ENCODE data around the gene CLK3.
A peak's percentile ranks its signal among the peaks of the same experiment; 100 is the strongest.
"Not testable (repeated sequence)": the region's sequence is repeated elsewhere in the genome, so short reads cannot be mapped to it uniquely, and the experiment has no call there.

Gene CLK3

DNA sequence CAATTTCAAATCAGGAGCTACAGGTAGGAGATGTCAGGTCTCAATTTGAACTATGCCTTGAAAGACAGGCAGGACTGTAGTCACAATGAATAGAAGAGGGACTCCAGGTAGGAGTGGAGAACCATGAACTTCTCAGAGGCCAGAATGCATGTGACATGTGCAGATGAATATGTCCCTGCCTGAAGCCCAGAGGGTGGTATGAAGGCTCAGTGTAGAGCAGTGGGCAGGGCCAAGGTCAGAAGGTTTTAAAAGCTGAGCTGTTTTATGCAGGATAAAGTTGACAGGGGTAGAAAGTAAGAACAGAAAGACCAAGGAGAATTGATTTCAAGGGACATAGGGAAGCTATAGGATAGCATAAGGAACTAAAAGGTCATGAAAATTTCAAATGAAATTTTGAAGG, 30.8 kb downstream of the CLK3 start:
- DNase-seq = no peak

DNA sequence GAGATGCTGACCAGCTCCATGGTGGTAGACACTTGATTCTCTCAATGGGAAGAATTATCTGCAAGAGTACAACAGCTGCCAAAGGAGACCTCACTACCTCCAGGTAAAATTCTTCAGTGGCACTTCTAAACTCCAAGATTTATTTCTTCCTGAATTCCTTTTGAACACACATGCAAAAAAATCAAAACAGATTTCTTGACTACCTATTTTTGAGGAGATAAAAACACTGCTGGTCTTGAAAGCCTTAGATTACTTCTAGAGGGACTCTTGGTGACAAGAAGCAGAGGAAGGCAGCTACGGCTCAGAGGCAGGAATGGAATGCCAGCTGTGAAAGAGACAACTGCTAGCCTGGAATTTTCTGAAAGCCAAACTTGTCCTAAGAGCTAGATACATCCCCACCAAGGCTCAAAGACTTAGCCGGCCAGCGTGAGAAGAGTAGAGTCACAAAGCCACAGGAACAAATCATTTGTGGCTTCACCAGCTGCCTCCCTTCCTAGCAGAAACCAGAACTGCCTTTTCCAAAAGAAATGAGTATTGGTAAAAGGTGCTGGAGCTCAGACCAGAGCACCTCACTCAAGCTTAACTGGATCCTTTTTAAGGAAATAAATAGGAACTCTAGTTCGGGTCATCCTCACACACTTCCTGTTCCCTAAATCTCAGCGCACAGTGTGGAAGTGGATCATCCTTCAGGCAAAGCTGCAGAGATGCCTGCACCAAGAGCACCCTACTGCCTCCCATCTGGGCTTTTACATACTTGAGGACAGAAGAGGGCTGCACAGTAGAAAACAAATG, 32.6 kb downstream of the CLK3 start:
- no peak for DNase-seq

DNA sequence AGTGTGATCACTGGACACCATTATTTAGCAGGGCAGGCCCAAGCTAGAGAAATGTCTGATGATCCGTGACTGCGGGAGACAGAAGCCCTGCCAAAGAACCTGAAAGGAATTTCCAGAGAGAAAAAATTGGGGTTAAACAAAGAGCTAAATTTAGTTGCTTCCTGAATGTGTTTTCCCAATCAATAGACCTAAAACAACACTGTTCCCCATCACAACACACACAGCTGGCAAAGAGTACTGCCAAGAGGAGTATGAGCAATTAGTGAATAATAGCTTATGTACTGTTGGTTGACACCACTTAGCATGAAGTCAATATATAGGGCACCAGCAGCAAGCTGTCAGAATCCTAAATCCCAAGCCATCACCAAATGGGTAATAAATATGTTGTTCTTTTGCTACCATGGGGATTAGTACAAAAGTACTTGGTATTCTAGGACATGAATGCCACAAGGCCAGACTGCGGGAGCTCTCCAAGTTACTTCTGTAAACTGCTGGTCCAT, 35.7 kb downstream of the CLK3 start:
- no peak for DNase-seq

DNA sequence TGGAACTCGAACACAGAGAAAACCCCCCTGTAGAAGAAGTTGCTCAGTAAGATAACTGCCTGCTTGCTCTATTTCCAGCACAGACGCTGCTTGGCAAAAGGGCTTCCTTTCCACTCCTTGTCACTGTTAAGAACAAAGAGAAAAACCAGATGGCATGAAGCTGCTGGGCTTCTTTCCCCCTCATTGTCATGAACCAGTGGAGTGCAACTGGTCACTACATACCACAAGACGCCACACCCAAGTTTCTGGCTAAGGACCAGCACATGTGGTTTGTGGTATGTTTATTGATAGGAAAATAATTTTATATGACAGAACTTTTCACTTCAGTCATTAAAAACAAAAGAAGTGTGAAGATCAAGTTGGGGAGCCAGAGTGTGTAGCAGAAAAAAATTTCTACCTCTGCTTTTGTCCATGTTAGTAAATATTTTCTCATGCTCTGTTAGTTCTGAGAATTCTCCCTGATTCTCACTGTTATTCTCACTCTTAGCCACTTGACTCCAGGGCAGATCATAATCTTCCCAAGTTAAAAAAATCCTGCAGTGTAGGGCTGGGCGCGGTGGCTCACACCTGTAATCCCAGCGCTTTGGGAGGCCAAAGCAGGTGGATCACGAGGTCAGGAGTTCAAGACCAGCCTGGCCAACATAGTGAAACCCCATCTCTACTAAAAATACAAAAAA, 37.9 kb downstream of the CLK3 start:
- DNase-seq = no peak

DNA sequence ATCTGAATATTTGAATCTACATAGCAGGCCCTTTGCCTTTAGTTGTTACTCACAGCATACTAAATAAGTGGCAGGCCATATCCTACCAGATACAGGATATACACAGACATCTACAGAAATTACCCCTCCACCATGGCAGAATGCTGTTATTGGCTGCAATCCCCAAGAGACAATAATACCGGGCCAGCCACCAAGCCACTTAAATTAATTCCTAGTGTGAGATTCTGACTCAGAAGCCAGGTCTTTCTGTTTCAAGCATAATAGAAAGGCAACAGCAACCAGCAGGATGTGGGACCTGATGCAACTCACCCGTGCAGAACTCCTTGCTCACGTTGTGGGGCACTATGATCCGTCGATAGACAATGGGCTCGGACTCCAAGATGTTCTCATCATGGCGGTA, 39.8 kb downstream of the CLK3 start:
- DNase-seq = peak in 1 of 5 experiments; percentile 34

DNA sequence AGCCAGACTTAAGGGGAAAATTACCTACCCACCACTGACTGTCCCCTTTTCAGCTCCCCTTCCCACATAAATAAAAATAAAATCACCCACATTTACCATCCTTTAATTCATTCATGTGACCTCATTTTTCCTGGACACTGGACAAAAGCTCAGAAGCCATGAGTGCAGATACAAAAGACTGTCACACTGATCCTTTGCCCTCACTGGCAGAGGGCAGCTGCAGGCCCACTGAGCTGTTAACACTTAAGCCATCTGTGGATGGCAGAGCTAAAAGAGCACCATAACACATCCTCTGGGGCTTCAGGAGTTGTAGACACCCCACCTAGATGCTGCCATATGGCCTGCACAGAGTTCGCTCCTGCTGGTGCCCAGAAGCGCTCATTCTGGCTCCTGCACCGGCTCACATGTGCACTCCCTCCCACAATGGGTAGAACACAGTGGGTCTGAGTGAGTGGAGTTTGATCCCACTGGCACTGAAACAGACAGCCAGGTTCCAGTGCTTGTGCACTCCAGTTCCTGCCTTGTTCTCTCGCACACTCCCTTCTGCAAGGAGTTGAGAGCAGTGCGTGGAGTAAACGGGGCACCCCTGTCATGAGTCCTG, 41.4 kb downstream of the CLK3 start:
- no peak for DNase-seq

DNA sequence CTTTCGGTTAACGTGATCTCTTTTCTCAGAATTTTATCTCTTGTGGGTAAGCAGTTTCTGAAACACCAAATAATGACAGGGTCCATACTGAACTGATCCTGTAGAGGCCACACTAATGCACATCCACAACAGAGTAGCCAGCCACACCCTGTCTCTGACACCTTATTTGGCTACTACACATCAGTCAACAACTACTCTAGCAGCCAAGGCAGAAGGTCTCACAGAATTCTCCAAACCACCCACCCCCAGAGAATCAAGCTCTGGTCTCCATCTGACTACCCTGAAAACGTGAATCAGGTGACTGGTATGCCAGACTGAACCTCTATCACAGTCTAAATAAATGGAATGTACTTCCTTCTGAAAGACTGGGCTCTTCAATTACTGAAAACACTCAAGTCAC, 42.2 kb downstream of the CLK3 start:
- DNase-seq = peak in 1 of 5 experiments; percentile 13

DNA sequence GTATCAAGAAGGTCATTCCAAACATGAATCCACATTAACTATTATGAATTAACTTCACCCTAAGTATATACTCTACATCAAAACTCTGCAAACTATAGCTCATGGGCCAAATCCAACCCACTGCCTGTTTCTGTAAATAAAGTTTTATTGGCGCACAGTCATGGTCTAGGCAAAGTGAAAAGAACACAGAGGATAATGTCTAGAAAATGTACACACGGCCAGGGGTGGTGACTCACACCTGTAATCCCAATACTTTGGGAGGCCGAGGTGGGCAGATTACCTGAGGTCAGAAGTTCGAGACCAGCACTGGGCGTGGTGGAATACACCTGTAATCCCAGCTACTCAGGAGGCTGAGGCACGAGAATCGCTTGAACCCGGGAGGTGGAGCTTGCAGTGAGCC, 45.6 kb downstream of the CLK3 start:
- DNase-seq = not testable (repeated sequence)

DNA sequence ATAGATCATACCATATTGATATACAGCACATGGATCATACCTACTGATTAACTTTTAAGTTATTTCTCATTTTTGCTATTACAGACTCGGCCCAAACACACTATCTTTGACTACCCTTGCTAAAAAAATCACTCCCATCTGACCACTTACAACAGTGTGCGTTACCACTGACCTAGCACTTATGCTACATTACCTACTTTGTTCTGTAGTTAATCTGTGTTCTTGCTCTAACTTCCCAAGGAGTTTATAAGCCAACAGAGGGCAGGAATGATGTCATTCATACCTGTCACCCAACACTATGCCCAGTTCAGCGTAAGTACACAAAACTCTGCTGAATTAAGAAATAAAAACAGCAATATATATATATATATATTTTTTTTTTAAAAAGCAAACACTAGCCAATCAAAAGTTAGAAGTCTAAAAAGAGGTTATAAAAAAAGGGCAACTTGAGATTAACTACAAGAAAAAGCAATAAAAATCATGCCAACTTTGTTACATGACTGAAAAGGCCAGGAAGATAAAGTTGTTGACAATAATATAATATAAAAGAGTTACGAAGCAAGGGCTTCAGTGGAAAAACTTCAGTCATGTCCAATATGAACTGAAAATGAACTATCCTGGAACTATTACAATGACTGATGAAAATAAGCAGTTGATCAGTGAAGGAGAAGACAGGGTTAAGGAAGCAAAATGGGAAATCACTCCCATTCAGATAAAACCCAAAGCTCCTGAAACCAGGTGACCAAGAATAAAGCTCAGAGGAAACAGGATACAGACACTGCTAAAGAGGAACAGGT, 46.6 kb downstream of the CLK3 start:
- DNase-seq = no peak

DNA sequence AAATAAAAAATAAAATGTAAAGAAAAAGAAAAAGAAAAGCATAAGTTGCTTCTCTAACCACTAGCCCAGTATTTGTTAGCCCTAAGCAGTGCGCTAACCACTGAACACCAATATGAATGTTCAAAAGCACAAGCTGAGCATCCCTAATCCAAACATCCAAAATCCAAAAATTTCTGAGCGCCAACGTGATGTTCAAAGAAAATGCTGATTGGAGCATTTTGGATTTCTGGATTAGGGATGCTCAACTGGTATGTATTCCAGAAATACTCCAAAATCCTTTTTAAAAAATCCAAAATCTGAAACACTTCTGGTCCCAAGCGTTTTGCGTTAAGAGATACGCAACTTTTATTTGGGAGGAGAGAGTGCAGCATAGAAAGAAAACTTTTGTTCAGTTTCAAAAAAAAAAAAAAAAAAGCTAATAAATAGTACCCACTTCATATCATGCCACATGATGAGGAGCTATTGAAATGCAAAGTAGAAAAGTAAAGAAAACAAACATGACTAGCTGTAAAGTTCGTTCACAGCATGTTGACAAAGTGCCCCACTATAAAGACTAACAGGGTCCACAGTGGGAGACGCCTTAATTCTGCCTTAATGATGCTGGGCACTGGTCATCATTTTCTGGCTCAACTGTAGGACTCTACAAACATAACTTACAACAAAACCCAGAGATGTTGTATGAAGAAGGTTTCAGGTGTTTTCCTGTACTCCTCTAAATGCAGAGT, 47.8 kb downstream of the CLK3 start:
- DNase-seq = no peak

DNA sequence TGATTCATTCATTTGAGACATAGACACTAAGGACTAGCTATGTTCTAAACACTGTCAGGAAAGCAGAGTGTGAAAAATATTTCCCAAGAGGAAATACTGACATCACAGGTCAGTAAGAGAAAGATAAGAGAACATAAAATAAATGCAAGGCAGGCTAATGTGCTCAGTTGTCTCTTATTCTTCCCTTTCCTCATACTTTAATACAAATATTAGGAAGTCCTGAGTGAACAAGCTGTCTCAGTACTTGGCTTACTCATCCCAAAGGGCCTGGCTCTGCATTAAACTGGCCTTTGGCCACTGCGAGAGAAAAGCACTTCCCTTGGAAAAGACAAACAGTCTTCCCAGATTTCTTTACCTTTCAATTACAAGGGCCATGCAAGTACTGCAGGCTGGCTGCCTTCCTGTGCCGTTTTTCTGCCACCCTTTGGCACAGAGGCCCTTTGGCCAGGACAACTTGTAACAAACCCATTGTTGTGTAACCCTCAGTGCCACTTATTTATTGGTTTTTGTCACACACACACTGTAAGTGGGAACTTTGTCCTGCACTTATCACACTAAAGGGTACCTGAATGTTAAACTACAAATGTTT, 48.5 kb downstream of the CLK3 start:
- DNase-seq = no peak

DNA sequence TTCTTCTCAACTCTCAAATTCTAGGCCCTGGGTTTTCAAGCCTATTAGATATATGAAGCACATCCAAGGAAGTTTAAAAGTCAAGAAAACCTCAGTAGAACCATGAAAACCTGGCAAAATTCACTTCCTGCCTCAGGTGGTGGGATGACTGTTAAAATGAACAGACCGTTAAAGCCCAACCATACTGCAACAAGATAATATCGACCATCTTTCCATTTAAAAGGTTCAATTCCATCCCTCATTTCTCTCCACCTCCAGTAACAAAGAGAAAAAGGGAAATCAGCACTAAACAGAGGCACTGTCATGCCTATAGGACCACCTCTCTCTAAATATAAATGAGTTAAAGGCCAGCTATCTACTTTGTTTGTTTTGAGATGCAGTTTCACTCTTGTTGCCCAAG, 49.0 kb downstream of the CLK3 start:
- no peak for DNase-seq

DNA sequence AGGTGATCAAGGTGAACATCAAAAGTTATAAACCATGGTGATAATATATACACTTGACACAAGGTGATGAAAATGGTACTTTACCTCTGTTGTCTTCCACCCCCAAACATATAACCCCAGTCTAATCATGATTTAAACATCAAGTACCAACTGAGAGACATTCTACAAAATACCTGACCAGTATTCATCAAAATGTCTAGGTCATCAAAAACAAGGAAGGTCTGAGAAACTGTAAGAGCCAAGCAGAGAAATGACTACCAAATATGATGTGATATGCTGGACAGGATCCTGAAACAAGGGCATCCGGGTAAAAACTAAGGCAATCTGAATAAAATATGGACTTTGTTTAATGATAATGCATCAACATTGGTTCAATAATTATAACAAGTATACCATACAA, 52.3 kb downstream of the CLK3 start:
- no peak for DNase-seq

DNA sequence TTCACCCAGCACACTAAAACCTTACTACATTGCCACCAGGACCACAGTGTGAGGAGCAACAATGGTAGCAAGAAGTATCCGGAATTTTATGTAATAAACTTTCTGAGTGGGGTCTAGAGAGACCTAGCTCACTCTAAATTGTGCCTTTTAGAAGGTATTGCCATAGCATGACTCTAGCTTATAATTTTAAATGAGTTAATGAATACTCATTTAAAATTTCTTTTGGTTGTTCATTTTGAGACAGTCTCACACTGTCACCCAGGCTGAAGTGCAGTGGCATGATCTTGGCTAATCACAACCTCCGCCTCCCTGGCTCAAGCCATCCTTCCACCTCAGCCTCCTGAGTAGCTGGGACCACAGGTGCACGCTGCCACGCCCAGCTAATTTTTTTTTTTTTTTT, 54.0 kb downstream of the CLK3 start:
- no peak for DNase-seq

DNA sequence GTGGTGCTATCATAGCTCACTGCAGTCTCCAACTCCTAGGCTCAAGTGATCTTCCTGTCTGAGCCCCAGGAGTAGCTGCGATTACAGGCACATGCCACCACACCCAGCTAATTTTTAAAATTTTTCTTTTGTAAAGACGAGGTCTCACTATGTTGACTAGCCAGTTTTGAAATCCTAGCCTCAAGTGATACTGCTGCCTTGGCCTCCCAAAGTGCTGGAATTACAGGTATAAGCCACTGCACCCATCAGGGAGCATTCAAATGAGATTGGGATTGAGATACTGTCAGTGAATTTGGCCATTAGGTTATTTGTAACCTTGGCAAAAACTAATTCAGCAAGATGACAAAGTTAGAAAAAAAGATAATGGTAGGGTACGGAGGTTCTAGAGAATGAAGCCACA, 58.5 kb downstream of the CLK3 start:
- DNase-seq = no peak

DNA sequence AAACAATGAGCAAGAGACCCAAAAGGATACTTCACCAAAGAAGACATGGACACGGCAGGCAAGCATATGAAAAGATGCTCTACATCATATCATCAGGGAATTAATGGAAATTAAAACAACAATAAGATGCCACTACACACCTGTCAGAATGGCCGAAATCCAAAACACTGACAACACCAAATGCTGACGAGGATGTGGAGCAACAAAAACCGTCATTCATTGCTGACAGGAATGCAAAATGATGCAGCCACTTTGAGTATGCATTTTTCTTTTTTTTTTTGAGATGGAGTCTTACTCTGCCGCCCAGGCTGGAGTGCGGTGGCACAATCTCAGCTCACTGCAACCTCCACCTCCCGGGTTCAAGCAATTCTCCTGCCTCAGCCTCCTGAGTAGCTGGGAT, 61.2 kb downstream of the CLK3 start:
- no peak for DNase-seq
